Heart left ventricle (tissue), 16 donors: ENCODE measurements around the gene PAX6. TPM values are rescaled to one million over a fixed set of nuclear protein-coding genes. Genes with fewer than 3 reads are reported as not detected.

ENCODE experiments used
- ATAC-seq, 4 donors: fragments of 200-7000 bp; cut with Tn5 transposase; one replicate each; pipeline ENCODE4 v1.9.1; 2020 to 2022; ENCODE audit warnings: moderate library complexity in 4 of 4, mild to moderate bottlenecking in 3 of 4, moderate number of reproducible peaks in 1 of 4
- DNase-seq, 5 donors: peaks; one replicate each; pipeline ENCODE4 v3.0.0-alpha.2; 2020
- H3K27ac ChIP-seq, 12 donors: fragments of 200-600 bp; sonication (generic) in 4 of 12; one replicate each; pipeline versions ENCODE4 v1.5.0 to v1.8.0; 2016 to 2022; ENCODE audit warnings: mild to moderate bottlenecking in 2 of 12
- H3K27me3 ChIP-seq, 9 donors: fragments of 200-600 bp; sonication (generic) in 2 of 9; one replicate each; pipeline versions ENCODE4 v1.5.1 to v1.8.0; 2016 to 2022; ENCODE audit warnings: mild to moderate bottlenecking in 3 of 9
- H3K36me3 ChIP-seq, 9 donors: fragments of 200-600 bp; sonication (generic) in 2 of 9; one replicate each; pipeline versions ENCODE4 v1.5.0 to v1.8.0; 2018 to 2022; ENCODE audit warnings: mild to moderate bottlenecking in 2 of 9
- H3K4me1 ChIP-seq, 12 donors: fragments of 200-600 bp; sonication (generic) in 4 of 12; one replicate each; pipeline versions ENCODE4 v1.5.0 to v1.8.0; 2016 to 2022; ENCODE audit warnings: mild to moderate bottlenecking in 3 of 12
- H3K4me3 ChIP-seq, 12 donors: fragments of 200-600 bp; sonication (generic) in 4 of 12; one replicate each; pipeline versions ENCODE4 v1.5.0 to v1.8.0; 2017 to 2022; ENCODE audit warnings: mild to moderate bottlenecking in 9 of 12, moderate library complexity in 4 of 12
- H3K9me3 ChIP-seq, 12 donors: fragments of 200-600 bp; sonication (generic) in 4 of 12; one replicate each; pipeline versions ENCODE4 v1.5.0 to v1.8.0; 2016 to 2022; ENCODE audit warnings: mild to moderate bottlenecking in 1 of 12
- POLR2A ChIP-seq, 2 donors: fragments of 450-650 bp; IDR thresholded peaks; one replicate each; pipeline ENCODE4 v1.6.1; 2017; ENCODE audit warnings: antibody characterized with exemption in 2 of 2, mild to moderate bottlenecking in 2 of 2, moderate library complexity in 2 of 2
- whole genome bisulfite sequencing, 4 donors: extraction: QIAGEN DNeasy Blood & Tissue Kit in 2 of 4; methylation state at CpG; one replicate each; pipeline versions ENCODE4 v1.1.5 to v1.1.7; 2013 to 2018; 5-methylcytosine and 5-hydroxymethylcytosine counted together
- intact Hi-C, 10 donors: fragments of 100-400 bp; cut with DNase I; formaldehyde crosslinking; loops; one replicate each; pipeline versions ENCODE4 v1.11.1 to v1.14.2; 2022
- long read RNA-seq, 3 donors: library from polyadenylated mRNA; unstranded; transcript quantifications; one replicate each; pipeline ENCODE4 v2.0.0, GENCODE V29; 2020 to 2021
- polyA plus RNA-seq, 2 donors: library from polyadenylated mRNA; stranded (reverse); fragments of 200-250 nt; gene quantifications; one replicate each; pipeline ENCODE4 v1.2.3, GENCODE V29; 2013
- total RNA-seq, 9 donors: library from RNA; depleted of rRNA in 2 of 9; stranded (reverse); fragments of >200 nt in 2 of 9; fragmentation: NEBNext Ultra II Directional in 3 of 9; extraction: Animal tissue kit (Norgen Biotek cat#: 25700) in 3 of 9; gene quantifications; one replicate each; pipeline versions ENCODE4 v1.1.0 to v1.2.4, GENCODE V29; 2016 to 2023
- TF ChIP-seq, protein P1 (sequence below), 12 donors: fragments of 200-600 bp; sonication (generic) in 4 of 12; IDR thresholded peaks; one replicate each; pipeline versions ENCODE4 v1.5.0 to v1.8.0; 2018 to 2022; ENCODE audit warnings: antibody characterized with exemption in 12 of 12, mild to moderate bottlenecking in 5 of 12
- donor health status: ischemic (EF 13 %, LVEDD 7.1; RV severe dilation, severe dysfunction).
- donor health status: healthy with polysubstance abuse.
- donor health status: DM: no; HTN: yes; CAD: no.
- donor health status: DM: no; HTN: no; CAD: no.
- donor health status: ischemic (EF 25% LVEDD 6.9; RV normal size, moderate dysfunction).
- donor health status: ischemic (EF 25% LVEDD 5.7; RV mildly dilated, moderate dysfunction).
- donor health status: healthy.
- donor health status: DM: yes; HTN: yes; CAD: no.
- donor health status: ischemic (EF 35%, LVEDD 5.7; RV mildly dilated, moderate dysfunction).
- donor health status: nonischemic (EF 11% LVEDD 7.7; RV severe dilation, severe dysfunction).
- donor health status: DM: yes; HTN: yes; CAD: no.
- donor health status: PGD.
- donor health status: ischemic (EF 29% LVEDD 5.4; RV normal size, mild dysfunction).
- donor health status: nonischemic (EF 23%, LVEDD 6.1; RV moderate dilation, normal function).

The PAX6 gene
- under 1 TPM in 3 of 9 donors, not detected in 6; 0.09 to 0.50 (median 0.27) TPM for total RNA-seq
- polyA plus RNA-seq, result not detected
- long read RNA-seq, donor 1, result 0 reads
- long read RNA-seq, donor 2, result 0 reads
- long read RNA-seq, donor 3, result 0 reads

GRCh38 chr11:31810779-31811647 is at the start of gene PAX6:
PAX6 (minus strand) TSS chr11:31811322; CDS start chr11:31806411, 4,911 bp downstream.
- intact Hi-C loops, result loop anchor here in 1 of 10 donors (10.0 kb wide), 1 partner anchor 64 kb away; no protein-coding TSS in a partner anchor
- DNase-seq (peak in 1 of 5 donors; percentile 36), ATAC-seq (peak in 2 of 4 donors; percentile 38 to 39)
- 2 to 4% (median 3%) methylated on average over 38 to 49 of the region's 49 CpGs for WGBS, 4 donors
- TF ChIP-seq, protein P1, sequence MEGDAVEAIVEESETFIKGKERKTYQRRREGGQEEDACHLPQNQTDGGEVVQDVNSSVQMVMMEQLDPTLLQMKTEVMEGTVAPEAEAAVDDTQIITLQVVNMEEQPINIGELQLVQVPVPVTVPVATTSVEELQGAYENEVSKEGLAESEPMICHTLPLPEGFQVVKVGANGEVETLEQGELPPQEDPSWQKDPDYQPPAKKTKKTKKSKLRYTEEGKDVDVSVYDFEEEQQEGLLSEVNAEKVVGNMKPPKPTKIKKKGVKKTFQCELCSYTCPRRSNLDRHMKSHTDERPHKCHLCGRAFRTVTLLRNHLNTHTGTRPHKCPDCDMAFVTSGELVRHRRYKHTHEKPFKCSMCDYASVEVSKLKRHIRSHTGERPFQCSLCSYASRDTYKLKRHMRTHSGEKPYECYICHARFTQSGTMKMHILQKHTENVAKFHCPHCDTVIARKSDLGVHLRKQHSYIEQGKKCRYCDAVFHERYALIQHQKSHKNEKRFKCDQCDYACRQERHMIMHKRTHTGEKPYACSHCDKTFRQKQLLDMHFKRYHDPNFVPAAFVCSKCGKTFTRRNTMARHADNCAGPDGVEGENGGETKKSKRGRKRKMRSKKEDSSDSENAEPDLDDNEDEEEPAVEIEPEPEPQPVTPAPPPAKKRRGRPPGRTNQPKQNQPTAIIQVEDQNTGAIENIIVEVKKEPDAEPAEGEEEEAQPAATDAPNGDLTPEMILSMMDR (IDR thresholded peaks at IDR 0.05), result no peak
- peaks cover 80 to 100% (median 98%) of the 10 kb centered on the region in 9 donors for H3K27me3 ChIP-seq
- H3K4me3 ChIP-seq, result peak within 1 kb of the TSS; percentile 31 to 55 (median 42)
- H3K36me3 ChIP-seq, result no peaks in the 10 kb centered on the region
- H3K27ac ChIP-seq, result no peak within 1 kb of the TSS
- no peaks in the 10 kb centered on the region for H3K9me3 ChIP-seq
- H3K4me1 ChIP-seq, result peaks cover 11 to 71% (median 50%) of the 10 kb centered on the region in 12 donors

GRCh38 chr11:31860391-31860790 is 49.3 kb upstream of the PAX6 start:
- H3K4me3 ChIP-seq, result no peak overlapping the region
- intact Hi-C loops, result loop anchor here in 2 of 10 donors (10.0 kb wide), 2 partner anchors 376 to 616 kb away; no protein-coding TSS in a partner anchor
- peaks cover 0 to 2% (median 0%) of the 10 kb centered on the region in 12 donors for H3K9me3 ChIP-seq
- DNase-seq (no peak), ATAC-seq (no peak)
- H3K4me1 ChIP-seq, result no peaks in the 10 kb centered on the region
- no peak for TF ChIP-seq POLR2A (IDR thresholded peaks at IDR 0.05)
- TF ChIP-seq, protein P1 (IDR thresholded peaks at IDR 0.05), result no peak
- H3K36me3 ChIP-seq, result no peaks in the 10 kb centered on the region
- H3K27ac ChIP-seq, result no peak overlapping the region
- peaks cover 0 to 30% (median 0%) of the 10 kb centered on the region in 9 donors for H3K27me3 ChIP-seq

GRCh38 chr11:31856248-31856647 is 45.1 kb upstream of the PAX6 start:
- ATAC-seq, result no peak
- intact Hi-C loops, result no loop called here

DNA sequence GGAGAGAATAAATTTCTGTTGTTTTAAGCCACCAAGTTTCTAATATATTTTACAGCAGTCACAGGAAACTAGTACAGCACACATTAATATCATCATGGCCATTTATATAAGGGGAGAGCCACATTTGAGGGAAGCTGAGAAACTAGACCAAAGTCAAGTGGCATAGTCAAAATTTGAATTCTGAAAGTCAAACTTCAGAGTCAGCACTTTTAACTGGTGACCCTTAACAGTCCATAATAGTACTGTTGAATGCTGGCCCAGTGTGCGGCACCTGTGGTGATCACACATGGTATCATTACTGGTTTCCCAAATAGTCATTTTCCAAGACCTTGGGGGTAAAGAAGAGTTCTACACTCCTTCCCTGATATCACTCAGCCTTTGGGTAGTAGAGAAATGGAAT is 44.3 kb upstream of the PAX6 start:
- intact Hi-C loops, result no loop called here
- H3K36me3 ChIP-seq, result no peaks in the 10 kb centered on the region
- peaks cover 0 to 11% (median 0%) of the 10 kb centered on the region in 9 donors for H3K27me3 ChIP-seq
- no peak for TF ChIP-seq POLR2A (IDR thresholded peaks at IDR 0.05)
- TF ChIP-seq, protein P1 (IDR thresholded peaks at IDR 0.05), result no peak
- H3K4me1 ChIP-seq, result no peaks in the 10 kb centered on the region
- no peak for DNase-seq
- H3K9me3 ChIP-seq, result peaks cover 0 to 4% (median 0%) of the 10 kb centered on the region in 12 donors
- ATAC-seq, result no peak
- H3K27ac ChIP-seq, result no peak overlapping the region
- no peak overlapping the region for H3K4me3 ChIP-seq
- WGBS, 4 donors, result 91 to 98% (median 96%) methylated on average over 1 of the region's 1 CpG

More at GRCh38 chr11:31856248-31856647, 45.1 kb upstream of the PAX6 start:
- H3K27ac ChIP-seq, result no peak overlapping the region
- no peak for DNase-seq
- H3K4me1 ChIP-seq, result no peaks in the 10 kb centered on the region
- no peak overlapping the region for H3K4me3 ChIP-seq
- peaks cover 0 to 4% (median 0%) of the 10 kb centered on the region in 12 donors for H3K9me3 ChIP-seq
- H3K36me3 ChIP-seq, result no peaks in the 10 kb centered on the region
- no peak for TF ChIP-seq POLR2A (IDR thresholded peaks at IDR 0.05)
- TF ChIP-seq, protein P1 (IDR thresholded peaks at IDR 0.05), result no peak
- H3K27me3 ChIP-seq, result peaks cover 0 to 11% (median 0%) of the 10 kb centered on the region in 9 donors
